AG04449 (cell line): ENCODE data around the gene KLK12.

ENCODE experiments used
- CTCF ChIA-PET: fragments of 350-600 bp; formaldehyde crosslinking; extraction: SDS; loops from one replicate; lab custom pipeline; 2021; ENCODE audit warnings: antibody characterized with exemption; lab: Yijun Ruan, JAX
- POLR2A ChIA-PET: fragments of 400-600, 350-600 bp; formaldehyde crosslinking; extraction: SDS; loops from one replicate; lab custom pipeline; 2020; ENCODE audit warnings: antibody characterized with exemption, inconsistent platforms; lab: Yijun Ruan, JAX
- DNase-seq: peaks from one replicate; pipeline ENCODE4 v3.0.0-alpha.2; 2010; ENCODE audit warnings: low read depth, low spot score
- H3K4me3 ChIP-seq: 2 replicates; pipeline ENCODE4 v1.5.1; 2011; ENCODE audit warnings: low read depth, mild to moderate bottlenecking, control low read depth, low read length
- CTCF ChIP-seq: IDR thresholded peaks from one replicate; pipeline ENCODE4 v1.5.1; 2011; ENCODE audit warnings: mild to moderate bottlenecking, moderate library complexity, low read length, control low read depth, inconsistent platforms; ENCODE audit not compliant: insufficient read depth; ENCODE audit errors: missing control alignments

KLK12 gene

GRCh38 chr19:51016798-51017683 is 17.8 kb downstream of the KLK12 start:
- TF ChIP-seq CTCF, result peak; percentile 72
- POLR2A ChIA-PET, result interaction anchor here (0.6 kb wide), 1 partner anchor 10 kb away, joined by 3 read pairs; no protein-coding TSS in a partner anchor
- CTCF ChIA-PET, result interaction anchor here (0.6 to 1.5 kb wide), 7 partner anchors 15 to 88 kb away, joined by 3 read pairs; no protein-coding TSS in a partner anchor
- no peak for DNase-seq
- H3K4me3 ChIP-seq, result no peak overlapping the region

DNA sequence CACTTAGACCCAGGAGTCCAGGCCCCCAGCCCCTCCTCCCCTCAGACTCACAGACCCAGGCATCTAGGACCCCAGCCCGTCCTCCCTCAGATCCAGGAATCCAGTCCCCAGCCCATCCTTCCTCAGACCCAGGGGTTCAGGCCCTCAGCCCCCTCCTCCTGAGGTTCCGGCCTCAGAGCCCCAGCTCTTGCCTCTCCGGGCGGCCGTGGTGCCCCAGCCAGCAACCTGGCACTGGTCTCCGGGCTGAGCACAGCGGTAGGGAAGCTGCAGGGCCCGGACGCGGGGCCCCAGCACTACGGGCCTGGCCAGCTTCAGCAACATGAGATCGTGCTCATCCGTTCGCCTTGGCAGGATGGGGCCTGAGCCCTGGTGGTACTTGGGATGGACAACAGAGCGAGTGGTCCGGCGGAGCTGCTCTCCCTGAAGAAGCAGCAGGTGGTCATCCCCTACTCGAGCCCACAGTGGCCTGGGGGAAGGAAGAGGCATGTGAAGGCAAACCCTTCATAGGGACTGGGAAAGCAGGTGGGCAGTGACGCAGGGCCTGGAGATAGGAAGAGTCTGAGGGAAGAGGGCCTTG is 19.0 kb downstream of the KLK12 start:
- no peak overlapping the region for H3K4me3 ChIP-seq
- ChIA-PET POLR2A (interaction anchor here (0.7 kb wide), 1 partner anchor 218 kb away, joined by 3 read pairs; no protein-coding TSS in a partner anchor), CTCF (no interaction called here)
- TF ChIP-seq CTCF, result no peak
- no peak for DNase-seq

DNA sequence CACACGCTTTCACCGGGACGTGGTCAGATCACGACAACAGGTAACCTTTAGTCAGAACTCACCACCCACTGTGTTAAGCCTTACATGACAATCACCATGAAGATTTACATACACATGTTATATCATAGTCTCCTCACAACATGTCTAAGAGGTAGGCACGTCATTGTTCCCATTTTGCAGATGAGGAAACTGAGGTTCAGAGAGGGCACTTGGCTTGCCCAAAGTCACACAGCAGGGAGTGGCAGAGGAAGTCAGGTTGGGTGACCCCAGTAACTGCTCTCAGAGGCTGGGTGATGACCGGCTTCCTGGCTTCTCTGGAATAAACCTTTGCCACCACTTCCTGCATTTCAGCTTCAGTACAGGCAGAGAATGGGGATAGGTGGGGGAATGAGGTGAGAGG is 20.6 kb downstream of the KLK12 start:
- DNase-seq, result no peak
- no peak overlapping the region for H3K4me3 ChIP-seq
- no peak for TF ChIP-seq CTCF
- ChIA-PET CTCF (no interaction called here), POLR2A (no interaction called here)

GRCh38 chr19:51012661-51013190 is 22.1 kb downstream of the KLK12 start:
- H3K4me3 ChIP-seq, result no peak overlapping the region
- POLR2A ChIA-PET, result no interaction called here
- CTCF ChIA-PET, result interaction anchor here (1.3 kb wide), 1 partner anchor 8 kb away, joined by 8 read pairs; no protein-coding TSS in a partner anchor
- no peak for DNase-seq
- TF ChIP-seq CTCF, result no peak

DNA sequence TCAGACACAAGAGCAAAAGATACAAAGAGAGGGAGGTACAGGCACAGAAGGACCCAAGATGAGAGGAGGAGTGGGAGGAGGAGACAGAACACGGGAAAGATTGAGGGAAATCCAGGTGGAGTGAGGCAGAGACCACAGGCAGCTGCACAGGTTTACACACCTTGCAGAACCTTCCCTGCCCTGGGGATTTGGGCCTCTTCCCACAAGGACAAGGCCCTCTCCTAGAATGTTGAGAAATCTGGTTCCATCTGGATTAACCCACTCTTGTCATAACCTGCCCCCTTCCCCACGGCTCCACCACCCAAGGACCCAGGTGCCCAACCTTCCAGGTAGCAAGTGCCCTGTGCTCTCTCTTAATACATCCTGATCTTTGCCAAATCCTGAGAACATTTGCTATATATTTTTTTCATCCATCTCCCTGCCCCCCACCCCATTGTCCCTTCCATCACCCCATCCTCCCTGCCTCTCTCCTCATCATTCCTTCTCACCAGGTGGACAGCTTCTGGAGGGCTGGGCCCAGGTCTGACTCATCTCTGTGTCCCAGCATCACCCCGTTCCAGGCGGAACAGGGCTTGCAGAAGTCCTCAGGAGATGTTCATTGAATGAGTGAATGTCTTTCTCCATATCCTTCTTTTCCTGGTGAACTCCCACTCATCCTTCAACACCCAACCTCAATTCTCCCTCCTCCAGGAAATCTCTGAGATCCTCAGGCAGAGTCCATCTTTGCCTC is 24.6 kb downstream of the KLK12 start:
- TF ChIP-seq CTCF, result no peak
- CTCF ChIA-PET, result no interaction called here

More for the DNA sequence above, 24.6 kb downstream of the KLK12 start:
- POLR2A ChIA-PET, result no interaction called here
- no peak overlapping the region for H3K4me3 ChIP-seq
- no peak for DNase-seq
